HG03045 (cell line): ENCODE results near the gene CEL.
"Not testable (repeated sequence)": the region's sequence is repeated elsewhere in the genome, so short reads cannot be mapped to it uniquely, and the experiment has no call there.

Experiments used
- ATAC-seq: cut with Tn5 transposase; IDR thresholded peaks from one replicate; pipeline ENCODE4 v1.9.1; 2021; ENCODE audit warnings: mild to moderate bottlenecking, moderate library complexity; ENCODE audit not compliant: unreplicated experiment

The CEL gene

DNA sequence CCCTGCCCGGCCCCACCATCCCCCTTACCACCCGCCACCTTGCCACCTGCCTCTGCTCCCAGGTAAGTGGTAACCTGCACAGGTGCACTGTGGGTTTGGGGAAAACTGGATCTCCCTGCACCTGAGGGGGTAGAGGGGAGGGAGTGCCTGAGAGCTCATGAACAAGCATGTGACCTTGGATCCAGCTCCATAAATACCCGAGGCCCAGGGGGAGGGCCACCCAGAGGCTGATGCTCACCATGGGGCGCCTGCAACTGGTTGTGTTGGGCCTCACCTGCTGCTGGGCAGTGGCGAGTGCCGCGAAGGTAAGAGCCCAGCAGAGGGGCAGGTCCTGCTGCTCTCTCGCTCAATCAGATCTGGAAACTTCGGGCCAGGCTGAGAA lies at the start of gene CEL:
Gene CEL, plus strand, starts transcription at position 218 of the 382 bp plus-strand sequence. Its CDS starts 22 bp downstream, at position 240.
- not testable (repeated sequence) for ATAC-seq

DNA sequence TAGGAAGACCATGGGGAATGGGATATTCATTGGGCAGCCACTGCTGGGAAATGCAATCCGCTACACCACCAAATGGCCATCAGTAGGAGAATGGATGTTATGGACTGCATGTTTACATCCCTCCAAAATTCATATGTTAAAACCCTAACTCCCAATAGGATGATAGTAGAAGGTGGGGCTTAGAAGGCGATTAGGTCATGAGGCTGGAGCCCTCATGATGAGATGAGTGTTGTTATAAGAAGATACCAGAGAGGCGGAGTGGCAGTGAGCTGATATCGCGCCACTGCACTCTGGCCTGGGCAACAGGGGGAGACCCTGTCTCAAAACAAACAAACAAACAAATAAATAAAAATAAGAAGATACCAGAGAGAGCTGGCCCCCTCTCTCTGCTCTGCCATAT lies 47.1 kb upstream of the CEL start:
- no peak for ATAC-seq

DNA sequence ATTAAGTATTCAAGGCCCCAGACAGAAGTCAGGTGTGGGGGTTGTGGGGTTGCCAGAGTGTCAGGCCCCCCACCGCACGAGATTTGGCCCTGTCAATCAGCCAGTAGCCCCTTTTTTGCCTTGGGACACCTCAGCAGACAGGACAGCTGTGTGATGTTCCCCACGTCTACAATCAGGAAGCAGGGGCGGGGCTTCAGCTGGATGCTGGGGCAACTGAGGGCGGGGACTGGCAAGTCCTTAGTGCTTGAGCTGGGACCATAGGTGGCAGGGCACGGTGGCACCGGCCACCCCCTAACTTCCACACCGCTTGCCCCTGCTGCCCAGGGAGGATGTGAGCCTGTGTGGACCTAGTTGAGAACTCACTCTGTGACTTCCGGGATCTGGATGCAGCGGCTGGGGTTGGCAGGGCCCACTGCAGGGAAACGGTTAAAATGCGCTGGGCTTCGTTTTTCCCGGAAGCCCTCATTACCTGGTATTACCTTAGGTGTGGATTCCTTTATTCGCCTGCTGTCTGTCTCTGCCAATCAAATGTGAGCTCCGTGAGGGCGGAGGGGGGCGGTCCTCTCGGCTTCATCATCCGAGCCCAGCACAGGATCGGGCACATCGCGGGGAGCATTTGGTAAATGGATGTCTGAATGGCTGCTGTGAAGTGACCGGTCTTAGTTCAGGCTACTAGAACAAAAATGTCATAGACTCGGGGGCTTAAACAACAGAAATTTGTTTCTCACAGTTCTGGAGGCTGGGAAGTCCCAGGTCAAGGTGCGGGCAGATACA lies 38.5 kb upstream of the CEL start:
- no peak for ATAC-seq

DNA sequence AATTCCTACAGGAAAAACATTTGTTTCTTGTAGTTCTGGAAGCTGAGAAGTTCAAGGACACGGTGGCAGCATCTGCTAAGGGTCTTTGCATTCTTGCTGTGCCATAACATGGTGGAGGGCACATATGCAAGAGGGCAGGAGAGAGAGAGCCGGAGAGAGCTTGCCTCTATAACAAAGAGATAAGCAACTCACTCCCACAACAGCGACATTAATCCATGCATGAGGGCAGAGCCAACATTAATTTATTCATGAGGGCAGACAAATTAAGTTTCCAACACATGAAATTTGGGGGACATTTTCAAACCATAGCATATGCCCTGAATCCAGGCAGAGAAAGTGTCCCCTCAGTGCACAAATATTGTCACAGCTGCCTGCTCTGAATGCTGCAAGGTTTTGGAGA lies 35.4 kb upstream of the CEL start:
- ATAC-seq, result no peak

DNA sequence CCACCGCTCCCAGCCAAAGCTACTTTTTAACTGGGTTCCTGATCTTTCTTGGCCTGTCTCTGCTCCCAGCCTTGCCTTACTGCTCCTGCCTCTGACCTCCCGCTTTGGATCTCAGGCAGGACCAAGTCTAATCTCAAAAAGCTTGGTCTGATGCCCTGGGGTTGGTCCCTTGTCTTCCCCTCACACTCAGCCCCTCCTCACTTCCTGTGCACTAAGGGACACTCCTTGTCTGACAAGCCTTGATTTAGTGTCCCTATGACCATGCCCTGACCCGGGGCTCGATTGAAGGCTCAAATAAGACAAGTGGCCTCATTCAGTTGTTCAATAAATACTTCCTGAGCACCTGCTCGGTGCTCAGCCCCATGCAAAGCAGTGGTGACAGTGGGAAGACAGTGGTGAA lies 34.6 kb upstream of the CEL start:
- no peak for ATAC-seq

DNA sequence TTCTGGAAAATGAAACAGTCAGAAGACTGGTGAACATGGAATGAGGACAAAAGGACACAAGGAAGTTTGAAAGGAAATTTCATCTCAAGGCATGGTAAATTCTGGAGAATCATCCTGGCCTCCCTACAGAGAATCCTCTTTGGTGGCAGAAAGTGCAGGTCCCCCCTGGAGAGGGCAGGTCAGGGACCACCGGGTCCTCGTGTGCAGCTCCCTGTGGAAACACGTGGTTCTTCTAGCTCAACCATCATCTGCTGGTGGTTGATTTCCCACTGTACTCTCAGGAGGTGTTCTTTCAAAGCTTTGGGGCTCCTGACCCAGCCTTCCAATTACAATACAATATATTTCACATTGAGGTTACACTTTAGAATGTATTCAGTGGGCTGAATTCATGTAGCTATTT lies 33.6 kb upstream of the CEL start:
- no peak for ATAC-seq

DNA sequence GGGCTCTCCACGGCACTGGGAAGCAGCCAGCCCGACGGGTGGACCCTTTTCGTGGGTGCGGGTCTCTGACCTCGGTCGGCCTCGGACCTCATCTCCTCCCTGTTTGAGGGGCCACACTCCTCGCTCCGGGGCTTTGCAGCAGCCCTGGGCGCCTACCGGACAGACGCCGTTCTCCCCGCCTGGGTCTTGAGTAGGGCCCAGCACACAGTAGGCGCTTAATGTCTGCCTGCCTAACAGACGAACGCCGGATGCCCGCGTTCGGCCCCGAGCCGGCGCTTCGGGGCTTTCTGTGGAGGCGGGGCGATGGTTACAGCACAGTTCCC lies 31.8 kb upstream of the CEL start:
- peak; percentile 22 for ATAC-seq

DNA sequence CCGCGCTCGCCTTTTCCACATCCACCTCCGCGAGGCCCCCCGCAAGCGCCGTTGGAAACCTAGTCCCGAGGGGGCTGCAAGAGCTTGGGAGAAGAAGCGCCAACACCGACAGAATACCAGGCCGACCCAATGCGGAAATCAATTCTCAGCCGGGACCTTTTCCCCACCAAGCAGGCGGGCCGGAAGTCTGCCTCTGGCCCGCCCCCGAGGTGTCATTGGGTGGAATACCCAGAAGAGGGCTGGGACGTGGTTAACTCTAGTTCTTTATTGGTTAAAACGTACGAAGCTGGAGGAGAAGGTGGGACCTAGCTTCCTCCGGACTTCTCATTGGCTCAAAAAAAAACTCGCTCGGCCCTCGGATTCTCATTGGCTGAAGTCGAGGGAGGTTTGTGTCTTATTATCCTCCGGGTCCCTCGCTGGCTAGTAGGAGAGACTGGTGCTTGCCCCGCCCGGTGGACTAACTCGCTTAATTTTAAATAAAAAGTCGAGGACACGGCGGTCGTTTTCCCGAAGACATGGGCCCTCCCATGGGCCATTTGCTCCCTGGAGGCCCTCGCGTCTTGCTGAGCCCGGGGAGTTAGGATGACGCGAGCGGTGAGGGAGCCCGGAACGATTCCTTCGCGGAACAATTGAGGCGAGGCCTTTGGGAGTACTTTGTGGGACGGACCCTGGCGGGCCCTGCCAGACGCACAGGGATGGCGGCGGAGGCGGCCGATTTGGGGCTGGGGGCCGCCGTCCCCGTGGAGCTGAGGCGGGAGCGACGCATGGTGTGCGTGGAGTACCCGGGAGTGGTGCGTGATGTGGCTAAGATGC lies 31.3 kb upstream of the CEL start, which contains the start of gene GTF3C5:
Gene GTF3C5, plus strand, starts transcription at position 681 of the 813 bp plus-strand sequence. Its CDS starts 15 bp downstream, at position 696.
- peak; percentile 91 for ATAC-seq

DNA sequence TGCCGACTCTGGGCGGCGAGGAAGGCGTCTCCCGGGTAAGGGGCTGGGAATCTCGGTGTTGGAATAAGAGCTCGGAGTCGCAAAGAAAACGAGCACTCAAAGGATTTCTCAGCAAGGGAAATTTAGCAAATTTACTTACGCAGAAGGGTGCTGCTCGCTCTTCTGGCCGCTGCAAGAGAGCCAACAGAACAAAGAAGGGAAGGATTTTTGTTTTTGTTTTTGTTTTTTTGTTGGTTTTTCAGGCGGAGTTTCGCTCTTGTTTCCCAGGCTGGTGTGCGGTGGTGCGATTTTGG lies 30.7 kb upstream of the CEL start:
- ATAC-seq, result no peak

DNA sequence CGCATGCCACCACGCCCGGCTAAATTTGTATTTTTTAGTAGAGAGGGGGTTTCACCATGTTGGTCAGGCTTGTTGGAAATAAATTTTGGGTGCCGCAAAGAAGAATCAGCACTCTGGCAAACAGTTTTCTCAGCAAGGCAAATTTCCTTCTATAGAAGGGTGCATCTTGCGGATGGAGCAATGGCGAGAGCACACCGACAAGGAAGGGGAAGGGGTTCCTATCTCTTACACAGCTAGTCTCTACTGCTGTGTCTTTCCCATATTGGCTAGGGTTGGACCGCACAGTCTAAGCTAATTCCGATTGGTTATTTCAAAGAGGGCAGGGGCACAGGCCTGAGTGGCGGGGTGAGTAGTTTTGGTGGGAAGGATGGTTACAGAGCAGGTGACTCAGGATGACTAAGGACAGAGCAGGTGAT lies 30.3 kb upstream of the CEL start:
- ATAC-seq, result no peak

DNA sequence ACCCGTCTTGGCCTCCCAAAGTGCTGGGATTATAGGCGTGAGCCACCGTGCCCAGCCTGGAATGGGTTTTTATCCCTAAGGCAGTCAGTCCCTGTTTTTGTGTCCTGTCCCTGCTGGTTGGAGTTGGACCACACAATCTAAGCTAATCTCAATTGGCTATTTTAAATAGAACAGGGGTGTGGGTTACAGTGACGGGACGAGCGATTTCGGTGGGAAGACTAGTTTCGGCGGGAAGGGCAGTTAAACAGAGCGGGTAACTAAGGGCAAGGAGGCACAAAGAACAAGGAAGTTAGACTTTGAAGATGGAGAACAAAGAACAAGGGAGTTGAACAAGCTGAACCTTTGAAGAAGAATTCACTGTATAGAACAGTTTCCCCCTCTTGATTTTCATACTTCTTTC lies 29.6 kb upstream of the CEL start:
- ATAC-seq, result no peak

DNA sequence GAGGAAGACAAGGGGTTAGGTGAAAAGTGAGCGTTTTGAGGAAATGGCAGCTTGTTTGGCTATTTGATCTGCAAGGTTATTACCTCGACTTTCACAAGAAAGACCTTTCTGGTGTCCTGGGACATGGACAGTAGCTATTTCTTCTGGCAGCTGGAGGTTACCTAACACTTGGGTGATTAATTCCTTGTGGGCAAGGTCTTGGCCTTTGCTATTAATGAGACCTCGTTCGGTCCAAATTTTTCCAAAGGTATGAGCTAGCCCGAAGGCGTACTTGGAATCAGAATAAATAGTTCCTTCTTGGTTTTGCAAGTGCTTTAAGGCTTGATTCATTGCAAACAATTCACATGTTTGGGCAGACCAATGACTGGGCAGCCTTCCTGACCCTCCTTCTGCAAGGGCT lies 26.1 kb upstream of the CEL start:
- ATAC-seq, result no peak

DNA sequence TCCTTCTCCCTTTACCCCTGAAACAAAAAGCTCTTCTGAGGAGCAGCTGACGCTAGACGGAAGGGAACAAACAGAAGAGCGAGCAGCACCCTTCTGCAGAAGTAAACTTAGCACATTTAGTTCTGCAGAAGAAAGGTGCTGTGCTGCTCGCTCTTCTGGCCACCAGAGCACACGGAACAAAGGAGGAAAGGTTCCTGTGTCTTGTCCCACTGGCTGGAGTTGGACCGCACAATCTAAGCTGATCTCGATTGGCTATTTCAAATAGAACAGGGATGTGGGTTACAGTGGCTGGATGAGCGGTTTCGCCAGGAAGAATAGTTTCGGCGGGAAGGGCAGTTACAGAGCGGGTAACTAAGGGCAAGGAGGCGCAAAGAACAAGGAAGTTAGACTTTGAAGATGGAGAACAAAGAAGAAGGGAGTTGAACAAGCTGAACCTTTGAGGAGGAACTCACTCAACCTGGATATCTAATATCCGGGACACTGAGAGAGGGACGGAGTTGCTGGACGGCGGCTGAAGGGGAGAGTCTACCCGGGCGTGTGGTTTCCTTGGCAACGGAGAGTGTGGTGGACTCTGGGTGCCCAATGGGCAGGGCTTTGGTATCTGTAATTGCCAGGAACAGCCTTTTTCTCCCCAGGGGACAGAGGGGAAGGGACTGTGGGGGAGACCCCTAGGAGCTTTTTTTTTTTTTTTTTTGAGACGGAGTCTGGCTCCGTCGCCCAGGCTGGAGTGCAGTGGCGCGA lies 23.8 kb upstream of the CEL start:
- ATAC-seq, result no peak

DNA sequence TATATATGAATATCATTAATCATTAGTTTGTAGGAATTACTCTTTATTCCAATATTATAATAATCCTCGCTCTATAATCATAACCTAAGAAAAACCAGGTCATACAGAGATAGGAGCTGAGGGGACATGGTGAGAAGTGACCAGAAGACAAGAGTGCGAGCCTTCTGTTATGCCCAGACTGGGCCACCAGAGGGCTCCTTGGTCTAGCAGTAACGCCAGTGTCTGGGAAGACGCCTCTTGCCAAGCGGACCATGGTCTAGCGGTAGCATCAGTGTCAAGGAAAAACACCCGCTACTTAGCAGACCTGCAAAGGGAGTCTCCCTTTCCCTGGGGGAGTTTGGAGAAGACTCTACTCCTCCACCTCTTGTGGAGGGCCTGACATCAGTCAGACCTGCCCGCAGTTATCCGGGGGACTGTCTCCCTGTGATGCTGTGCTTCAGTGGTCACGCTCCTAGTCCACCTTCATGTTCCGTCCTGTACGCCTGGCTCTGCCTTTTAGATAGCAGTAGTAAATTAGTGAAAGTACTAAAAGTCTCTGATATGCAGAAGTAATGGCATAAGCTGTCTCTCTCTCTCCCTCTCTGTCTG lies 20.8 kb upstream of the CEL start:
- ATAC-seq, result not testable (repeated sequence)

DNA sequence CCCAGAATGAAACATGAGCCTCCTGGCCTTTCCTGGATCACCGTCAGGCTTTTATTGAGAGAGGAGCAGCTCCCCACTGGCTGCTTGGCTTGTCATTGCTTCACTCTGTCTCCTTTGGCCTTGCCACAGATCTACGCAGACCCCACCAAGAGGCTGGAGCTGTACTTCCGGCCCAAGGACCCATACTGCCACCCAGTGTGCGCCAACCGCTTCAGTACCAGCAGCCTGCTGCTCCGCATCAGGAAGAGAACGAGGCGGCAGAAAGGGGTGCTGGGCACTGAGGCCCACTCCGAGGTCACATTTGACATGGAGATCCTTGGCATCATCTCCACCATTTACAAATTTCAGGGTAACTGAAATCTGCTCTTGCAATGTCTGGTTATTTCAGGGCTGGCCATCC lies 19.8 kb upstream of the CEL start:
- ATAC-seq, result no peak

DNA sequence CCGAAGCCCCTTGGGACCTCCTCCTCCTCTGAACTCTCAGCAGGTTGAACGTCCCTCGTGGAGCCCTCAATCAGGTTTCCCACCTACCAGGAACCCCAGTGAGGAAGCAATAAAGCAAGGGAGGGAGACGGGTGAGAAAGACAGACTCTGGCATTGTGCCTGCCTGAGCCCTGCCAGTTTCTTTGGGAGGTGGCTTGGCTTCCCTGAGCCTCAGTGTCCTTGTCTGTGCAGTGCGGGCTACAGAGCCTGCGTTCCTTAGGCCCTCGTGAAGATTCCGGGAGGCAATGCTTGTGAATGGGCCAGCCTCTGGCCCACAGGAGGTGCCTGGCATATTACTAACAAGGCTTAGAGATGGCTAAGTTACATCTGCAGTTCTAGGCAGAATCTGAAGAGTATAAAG lies 19.1 kb upstream of the CEL start:
- no peak for ATAC-seq

DNA sequence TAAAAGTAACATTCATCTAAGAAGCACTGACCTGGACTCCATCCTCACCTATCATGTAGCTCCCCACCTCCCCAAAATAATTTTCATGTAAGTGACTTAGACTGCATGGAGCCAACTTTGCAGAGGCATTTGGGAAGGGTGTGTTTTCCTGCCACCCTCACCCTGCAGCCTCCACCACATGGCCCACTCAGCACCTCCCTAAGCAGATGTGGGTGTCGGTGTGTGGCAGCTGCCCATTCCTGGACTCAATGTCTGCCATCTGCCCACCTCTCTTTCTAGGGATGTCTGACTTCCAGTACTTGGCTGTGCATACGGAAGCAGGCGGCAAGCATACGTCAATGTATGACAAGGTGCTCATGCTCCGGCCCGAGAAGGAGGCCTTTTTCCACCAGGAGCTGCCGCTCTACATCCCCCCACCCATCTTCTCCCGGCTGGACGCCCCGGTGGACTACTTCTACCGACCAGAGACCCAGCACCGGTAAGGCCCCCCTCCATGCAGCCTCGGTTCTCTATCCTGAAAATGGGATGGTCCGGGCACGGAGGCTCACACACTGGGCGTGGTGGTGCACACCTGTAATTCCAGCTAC lies 18.2 kb upstream of the CEL start:
- no peak for ATAC-seq

DNA sequence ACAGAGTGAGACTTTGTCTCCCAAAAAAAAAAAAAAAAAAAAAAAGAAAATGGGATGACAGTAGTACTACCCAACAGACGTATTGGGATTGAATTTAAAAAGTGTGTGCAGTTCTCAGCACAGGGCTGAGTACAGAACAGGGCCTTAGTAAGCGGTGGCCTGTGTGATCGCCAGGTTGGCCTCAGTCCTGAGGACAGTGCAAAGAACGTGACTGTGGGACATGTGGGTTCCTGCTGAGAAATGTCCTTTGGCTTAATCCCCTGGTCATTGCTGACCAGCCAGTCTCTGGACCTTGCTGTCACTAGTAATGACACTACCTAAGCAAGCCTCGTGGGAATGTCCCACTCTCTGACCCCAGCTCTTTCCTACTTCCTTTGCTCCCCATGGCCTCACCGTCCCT lies 17.7 kb upstream of the CEL start:
- ATAC-seq, result no peak

DNA sequence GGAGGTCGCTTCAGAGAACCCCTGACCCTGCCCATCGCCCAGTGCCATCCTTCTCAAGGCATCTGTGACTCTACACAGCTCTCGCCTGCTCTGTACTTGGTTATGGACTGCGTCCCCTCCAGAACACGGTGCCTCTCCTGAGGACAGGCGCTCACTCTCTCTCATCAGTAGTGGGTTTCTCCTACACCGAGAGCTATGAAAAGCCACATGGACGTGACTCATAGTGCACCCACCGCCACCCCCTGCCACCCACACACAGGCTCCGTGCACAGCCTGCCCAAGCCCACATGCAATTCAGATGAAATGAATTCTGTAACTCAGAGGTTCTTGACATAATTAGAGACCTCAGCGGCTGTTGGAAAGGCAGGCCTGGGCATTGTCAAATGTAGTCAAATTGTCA lies 17.1 kb upstream of the CEL start:
- no peak for ATAC-seq

DNA sequence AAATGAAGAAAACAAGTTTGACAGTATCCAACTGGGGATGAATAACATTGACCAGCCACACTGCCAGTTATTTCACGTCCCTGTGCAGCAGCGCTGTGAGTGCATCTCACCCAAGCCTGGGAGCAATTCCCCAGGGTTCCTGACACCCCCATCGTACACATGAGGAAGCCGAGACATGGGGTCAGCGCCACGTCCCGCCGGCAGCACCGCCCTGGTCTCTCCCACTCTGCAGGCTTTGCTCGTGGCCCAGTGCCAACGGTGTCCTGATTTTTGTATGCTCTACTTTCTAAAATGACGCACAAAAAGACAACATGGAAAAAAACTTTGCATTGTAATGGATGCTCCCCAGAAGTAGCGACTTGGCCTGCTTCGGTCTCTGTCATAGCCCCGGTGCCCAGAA lies 16.6 kb upstream of the CEL start:
- no peak for ATAC-seq

DNA sequence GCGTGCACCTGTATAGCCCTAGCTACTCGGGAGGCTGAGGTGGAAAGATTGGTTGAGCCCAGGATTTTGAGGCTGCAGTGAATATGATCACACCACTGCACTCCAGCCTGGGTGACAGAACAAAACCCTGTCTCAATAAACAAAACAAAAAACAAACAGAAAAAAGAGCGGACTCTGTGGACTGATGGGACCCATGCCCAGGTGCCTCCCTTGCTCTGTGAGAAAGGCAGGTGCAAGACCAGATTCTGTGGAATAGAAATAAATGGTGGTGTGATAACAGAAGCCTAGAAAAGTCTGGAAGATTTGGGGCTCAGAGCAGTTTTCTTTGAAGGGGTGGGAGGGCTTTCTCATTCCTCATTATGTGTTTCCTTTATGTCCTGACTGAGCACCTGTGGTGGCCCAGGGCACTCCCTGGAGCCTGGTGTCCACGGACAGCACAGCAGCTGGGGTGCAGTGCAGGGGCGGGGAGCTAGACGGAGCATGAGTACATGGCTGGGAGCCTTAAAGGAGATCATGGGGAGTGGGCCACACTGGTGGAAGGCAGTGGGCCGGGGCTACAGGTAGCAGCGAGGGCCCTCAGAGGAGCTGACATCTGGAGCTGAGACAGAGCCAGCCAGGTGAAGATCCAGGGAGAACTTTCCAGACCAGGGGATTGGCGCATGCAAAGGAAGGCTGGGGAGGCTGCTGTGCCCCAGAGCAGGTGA lies 15.4 kb upstream of the CEL start:
- no peak for ATAC-seq
